Stimulated activated CD8-positive, alpha-beta memory T cell treated with anti-CD3 and anti-CD28 coated beads, Interleukin-4, amount 100 ng/mL, for 1 hour (primary cell): Measurements from ENCODE around the gene HUS1.
"Not testable (repeated sequence)": the region's sequence is repeated elsewhere in the genome, so short reads cannot be mapped to it uniquely, and the experiment has no call there.

Experiments used
- DNase-seq, 2 donors: peaks; one replicate each; pipeline ENCODE4 v3.0.0-alpha.2; 2020; ENCODE audit warnings: low read depth in 2 of 2, low spot score in 1 of 2

HUS1 gene

DNA sequence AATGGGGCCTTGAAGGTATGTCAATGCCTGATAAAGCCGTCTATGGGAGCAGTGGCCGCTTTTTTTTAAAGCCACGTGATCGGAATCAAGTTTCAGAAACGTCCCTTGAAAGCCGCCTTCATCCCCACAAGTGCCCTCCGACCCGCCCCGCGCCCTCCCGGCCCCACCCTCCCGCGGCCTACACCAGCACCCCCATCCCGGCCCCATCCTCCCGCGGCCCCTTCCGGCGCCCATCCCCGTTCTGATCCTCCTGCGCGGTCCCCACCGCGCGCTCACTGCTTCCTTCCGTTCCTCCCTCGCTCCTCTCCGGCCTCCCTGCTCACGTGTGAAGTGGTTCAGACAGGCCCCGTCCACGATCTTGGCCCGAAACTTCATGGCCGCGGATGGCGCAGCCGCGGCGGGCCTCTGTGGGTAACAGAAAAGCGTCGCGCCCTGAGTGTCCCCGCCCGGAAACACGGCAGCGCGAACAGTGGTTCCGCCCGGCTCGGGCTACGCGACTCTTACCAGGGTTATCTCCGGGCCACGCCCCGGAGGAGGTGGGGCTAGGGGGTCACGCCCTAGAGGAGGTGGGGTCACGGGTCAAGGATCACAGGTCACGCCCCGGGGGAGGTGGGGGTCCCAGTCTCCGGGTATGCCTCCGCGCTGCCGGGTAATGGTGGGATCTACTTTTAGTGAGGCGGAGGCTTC, at the start of gene HUS1:
HUS1 (minus strand) TSS at position 471 of the 687 bp plus-strand sequence; CDS start at position 375, 96 bp downstream.
- peak; percentile 75 to 85 for DNase-seq

DNA sequence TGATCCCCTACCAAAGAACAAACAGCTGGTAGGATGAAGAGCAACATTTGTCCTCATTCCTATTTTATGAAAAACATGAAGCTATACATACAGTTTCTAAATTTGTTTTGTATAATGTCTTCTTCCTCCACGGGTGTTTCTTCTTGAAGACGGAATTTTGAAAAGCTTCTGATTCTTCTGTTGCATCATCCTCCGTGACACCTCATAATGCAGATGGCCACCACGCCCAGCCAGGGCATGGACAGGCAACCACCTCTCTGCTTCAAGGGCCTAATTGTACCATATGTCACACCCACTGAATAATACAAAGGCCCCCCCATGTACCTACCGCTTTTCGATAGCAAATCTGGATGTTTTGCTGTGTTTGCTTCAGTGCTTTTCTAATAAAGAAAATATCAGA, 49.5 kb upstream of the HUS1 start, which contains the start of gene SUN3:
SUN3 (minus strand) TSS at position 170 of the 400 bp plus-strand sequence; CDS start at position 1, 169 bp downstream.
- no peak for DNase-seq

DNA sequence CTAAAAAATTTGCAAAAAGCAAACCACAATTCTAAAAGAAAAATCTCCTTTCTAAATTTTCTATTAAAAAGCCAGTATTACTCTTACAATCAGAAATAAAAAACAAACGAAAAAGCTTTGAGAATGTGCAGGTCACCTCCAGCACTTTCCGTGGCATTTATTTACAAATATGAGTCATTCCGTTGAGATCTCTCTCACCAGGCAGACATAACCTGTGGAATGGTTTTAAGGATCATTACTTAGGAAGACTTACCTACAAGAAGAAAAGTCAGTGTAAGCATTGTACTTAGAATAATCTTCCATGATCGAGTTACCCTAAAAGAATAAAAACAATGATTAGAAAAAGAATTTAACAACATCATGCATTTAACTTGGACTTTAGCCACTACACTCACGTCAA, 46.2 kb upstream of the HUS1 start:
- DNase-seq, result no peak

DNA sequence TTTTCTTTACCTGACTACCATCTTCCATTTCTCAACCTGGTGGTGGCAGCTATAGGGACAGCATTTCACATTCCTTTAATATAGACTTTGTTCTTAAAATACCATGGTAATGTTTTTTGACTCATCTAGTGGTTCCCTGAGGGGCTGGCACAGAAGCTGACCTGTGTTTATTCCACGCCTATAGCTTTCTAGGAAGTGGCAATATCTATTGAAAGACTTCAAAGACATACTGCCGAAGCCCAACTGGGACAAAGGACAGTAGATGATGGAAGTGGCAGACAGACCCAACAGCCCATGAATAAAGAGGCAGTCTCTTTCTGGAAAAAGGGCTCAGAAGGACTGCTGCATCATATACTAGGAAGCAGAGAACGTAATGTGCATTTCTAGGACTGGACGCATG, 38.3 kb upstream of the HUS1 start:
- no peak for DNase-seq

DNA sequence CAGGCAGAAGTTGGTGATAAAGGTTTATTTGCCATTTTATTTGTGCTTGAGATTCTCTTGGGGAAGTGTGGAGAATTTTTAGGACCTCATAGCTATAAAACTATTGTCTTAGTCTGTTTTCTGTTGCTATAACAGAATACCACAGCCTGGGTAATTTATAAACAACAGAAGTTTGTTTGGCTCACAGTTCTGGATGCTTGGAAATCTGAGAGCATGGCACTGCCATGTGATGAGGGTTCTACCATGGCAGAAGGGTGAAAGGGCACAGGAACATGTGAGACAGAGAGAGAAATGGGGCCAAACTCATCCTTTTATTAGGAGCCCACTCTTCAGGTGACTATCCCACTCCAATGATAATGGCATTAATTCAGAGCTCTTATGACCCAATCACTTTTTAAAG, 37.2 kb upstream of the HUS1 start:
- no peak for DNase-seq

DNA sequence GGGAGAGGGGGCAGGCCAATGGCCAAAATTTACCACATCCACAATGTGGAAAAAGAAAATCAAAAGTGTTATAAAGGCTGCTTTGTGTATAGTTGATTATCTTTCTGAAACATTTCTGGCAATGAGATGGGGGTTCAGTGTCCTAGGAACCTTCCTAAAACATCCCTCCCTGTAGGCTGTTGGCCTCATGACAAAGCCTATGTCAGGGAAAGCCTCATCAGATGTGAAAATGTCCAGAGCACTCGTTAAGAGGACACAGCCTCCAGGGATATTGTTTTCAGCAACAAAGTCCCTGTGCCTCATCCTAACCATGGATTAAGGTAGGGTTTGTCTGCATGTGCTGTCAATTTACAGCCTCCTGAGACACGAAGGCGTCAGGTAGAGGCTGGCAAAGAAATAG, 32.5 kb upstream of the HUS1 start:
- no peak for DNase-seq

DNA sequence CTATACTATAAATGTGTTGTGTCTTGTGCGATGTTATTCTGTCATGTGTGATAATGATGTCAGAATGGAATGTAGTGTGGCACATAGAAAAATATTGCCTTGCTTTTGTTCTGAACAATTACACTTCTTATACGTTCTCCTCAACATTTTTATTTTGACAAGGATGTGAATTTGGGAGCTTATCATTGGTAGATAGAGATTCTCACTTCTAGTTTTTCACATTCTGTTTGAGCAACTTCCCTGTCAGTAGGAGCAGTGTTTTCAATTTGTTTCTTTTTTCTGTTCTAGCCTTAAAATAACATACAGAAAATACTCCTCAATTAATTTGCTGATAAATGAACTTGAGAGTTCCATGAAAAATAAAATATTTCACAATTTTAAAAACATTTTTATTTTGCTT, 31.9 kb upstream of the HUS1 start:
- no peak for DNase-seq

DNA sequence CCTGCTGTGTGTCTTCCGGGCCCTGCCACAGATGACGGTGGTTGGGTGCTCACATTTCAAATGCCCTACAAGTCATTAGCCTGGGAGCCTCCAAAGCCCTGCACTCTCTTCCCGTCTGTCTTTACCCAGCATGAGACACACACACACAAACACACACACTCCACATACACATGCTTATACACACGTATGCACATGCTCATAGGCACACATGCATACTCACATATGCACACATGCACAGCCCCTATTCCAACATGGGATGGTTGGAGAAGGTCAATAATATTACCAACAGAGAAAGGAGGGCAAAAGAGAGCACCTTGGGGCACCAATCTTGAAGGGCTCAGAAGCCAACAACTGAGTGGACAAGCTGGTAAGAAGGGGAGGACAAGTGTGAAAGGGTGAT, 30.5 kb upstream of the HUS1 start:
- DNase-seq, result no peak

DNA sequence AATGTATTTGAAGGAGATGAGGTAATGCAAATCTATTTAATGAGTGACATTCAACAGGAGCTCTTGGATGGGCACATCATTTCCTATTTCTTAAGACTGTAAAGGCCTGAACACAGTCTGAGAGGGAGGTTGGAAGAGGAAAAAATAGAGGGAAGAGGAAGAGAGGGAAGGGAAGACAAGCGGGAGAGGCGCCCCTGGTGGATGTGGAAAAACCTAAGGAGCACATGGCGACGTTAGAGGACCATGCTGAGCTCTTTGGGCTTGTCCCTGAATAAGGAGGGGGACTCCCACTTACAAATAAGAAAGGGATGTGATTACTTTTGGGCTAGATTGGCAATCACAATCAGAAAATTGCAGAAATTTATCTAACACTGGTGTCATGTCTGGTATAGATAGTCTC, 29.8 kb upstream of the HUS1 start:
- no peak for DNase-seq

DNA sequence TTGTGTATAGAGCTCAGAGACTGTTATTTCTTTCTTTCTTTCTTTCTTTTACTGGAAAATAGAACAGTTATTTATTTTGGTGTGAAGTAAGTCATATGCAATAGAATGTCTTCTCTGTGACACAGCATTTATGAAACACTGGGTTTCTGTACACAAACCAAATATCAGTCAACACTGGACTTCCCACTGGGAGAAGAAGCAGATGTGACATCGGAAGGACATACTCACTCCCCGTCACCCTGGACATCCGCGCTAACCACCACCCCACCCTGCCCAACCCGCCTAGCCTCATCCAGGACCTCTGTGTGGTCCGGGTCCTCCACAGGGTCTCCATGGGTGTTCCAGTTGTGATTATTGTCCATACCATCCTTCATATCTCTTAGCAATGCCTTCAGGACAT, 27.5 kb upstream of the HUS1 start:
- DNase-seq, result no peak

DNA sequence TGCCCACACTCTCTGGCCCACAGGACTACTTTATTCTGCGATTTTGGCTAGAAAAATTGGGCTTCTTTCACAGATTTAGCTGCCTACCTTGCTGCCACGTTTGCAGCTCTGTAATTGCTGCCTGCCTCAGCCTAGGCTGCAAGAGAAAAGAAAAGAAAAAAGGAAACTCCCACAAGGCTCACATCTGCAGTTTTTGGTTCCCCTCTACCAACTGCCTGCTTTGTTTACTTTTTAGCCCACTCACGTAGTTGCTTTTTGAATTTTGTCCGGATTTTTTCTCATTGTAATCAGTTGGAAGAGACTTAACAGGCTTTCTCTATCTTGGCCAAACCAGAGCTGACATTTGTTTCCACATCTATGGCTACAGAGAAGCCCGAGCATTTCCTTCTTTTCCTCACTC, 25.2 kb upstream of the HUS1 start:
- DNase-seq, result no peak

DNA sequence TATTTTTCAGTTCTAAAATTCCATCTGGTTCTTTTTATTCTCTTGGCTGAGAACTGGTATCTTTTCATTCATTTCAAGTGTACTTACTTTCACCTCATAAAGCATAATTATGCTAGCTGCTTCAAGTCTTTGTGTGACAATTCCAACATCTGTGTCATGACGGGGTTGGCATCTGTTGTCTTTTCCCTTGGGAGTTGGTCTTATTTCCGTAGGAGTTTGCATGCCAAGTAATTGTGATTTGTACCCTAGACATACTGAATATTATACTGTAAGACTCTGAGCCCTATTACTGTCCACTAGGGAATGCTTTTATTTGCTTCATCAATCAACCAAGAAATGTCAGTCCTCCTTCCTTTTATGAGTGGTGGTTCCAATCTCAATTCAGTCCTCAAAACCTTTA, 24.6 kb upstream of the HUS1 start:
- no peak for DNase-seq

DNA sequence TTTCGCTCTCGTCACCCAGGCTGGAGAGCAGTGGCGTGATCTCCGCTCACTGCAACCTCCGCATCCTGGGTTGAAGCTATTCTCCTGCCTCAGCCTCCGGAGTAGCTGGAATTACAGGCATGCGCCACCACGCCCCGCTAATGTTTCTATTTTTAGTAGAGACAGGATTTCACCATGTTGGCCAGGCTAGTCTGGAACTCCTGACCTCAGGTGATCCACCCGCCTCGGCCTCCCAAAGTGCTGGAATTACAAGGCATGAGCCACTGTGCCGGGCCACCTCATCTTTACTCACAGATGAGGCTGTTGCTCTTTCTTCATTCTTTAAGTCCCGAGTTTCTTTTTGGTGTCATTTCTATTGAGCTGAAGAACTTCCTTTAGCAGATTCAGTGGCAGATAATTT, 20.7 kb upstream of the HUS1 start:
- not testable (repeated sequence) for DNase-seq

DNA sequence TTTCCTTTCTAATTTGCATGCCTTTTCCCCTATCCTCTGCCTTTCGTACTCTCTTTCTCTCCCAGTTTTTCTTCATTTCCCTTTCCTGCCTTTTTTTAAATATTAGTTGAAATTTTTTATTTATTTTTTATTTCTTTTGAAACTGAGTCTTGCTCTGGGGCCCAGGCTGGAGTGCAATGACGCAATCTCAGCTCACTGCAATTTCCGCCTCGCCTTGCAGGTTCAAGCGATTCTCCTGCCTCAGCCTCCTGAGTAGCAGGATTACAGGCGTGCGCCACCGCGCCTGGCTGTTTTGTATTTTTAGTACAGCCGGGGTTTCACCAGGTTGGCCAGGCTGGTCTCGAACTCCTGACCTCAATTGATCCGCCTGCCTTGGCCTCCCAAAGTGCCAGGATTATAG, 20.0 kb upstream of the HUS1 start:
- DNase-seq, result no peak

DNA sequence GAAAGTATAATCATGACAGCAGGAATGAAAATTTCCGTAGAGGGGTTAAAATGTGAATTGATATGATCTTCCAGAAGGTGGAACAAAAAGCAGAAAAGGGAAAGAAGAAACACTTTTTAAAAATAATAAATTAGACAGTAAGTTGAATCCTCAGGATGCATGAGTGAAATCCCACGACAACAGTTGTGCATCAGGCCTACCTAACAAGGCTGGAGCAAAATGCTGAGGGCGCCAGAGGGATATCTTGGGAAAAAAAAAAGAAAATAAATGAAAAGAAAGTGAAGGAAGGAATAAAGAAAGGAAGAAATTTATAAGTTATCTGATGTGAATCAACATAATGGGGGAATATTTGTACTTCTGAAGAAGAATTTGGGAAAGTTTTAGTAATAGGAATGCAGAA, 13.0 kb upstream of the HUS1 start:
- DNase-seq, result no peak

DNA sequence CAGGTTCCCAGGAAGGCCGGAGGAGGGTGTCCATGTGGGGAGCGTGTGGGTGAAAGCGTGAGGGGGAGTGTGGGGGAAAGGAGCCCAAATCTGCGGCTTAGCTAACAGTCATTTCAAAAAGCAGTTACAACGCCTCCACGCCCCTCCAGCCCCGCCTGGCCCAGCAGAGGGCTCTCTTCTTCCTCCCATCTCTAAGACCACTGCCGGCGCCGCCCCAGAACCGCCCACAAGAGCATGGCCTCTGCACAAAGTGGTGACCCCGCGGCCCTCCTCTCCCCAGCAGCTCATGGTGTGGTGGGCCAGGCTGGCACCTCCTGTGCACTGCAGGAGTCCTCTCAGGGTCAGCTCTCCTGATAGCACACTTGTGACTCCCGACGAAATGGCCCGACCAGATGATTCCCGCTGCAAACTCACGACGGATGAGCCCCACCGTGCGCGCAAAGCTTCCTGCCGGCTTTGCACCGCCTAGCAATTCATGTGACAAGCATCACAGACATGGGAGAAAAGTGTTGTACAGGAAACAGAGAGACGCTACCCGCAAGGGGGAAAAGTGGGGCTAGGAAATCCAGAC, 12.4 kb upstream of the HUS1 start:
- peak; percentile 72 to 76 for DNase-seq

DNA sequence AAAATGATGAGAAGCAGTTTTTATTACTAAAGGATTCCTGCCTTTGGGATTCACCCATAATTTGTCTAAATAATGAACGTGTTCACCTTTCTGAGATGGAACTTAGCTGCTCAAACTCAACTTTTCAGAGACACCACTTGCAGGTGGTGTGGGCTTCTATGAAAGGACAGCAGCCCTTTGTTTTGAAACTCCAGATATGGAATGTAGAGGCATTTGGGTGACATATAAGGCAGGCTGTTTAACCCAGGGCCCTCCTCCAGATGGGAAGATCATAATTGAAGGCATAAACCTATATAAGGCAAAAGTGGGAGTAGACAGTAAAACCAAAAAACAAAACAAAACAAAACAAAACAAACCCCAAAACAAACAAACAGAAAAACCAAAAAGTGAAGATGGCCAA, 11.9 kb upstream of the HUS1 start:
- no peak for DNase-seq

DNA sequence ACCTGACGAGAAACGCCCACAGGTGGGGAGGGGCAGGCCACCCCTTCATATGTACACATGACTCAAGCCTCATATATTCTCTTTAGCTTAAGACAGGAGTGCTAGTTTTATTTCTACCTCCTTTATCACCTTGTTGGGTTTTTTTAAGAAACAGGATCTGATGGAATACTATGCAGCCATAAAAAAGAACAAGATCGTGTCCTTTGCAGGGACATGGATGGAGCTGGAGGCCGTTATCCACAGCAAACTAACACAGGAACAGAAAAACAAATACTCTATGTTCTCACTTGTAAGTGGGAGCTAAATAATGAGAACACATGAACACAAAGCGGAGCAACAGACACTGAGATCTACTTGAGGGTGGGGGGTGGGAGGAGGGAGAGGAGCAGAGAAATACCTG, 11.2 kb upstream of the HUS1 start:
- DNase-seq, result no peak

DNA sequence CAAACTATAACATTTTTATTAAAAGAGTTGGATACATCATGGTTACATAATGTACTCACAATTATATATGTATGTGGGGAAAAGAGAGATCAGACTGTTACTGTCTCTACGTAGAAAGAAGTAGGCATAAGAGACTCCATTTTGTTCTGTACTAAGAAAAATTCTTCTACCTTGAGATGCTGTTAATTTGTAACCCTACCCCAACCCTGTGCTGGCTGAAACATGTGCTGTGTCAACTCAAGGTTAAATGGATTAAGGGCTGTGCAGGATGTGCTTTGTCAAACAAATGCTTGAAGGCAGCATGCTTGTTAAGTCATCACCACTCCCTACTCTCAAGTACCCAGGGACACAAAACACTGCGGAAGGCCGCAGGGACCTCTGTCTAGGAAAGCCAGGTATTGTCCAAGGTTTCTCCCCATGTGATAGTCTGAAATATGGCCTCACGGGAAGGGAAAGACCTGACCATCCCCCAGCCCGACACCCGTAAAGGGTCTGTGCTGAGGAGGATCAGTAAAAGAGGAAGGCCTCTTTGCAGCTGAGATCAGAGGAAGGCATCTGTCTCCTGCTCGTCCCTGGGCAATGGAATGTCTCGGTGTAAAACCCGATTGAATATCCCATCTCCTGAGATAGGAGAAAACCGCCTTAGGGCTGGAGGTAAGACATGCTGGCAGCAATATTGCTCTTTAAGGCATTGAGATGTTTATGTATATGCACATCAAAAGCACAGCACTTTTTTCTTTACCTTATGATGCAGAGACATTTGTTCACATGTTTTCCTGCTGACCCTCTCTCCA, 10.4 kb upstream of the HUS1 start:
- not testable (repeated sequence) for DNase-seq

DNA sequence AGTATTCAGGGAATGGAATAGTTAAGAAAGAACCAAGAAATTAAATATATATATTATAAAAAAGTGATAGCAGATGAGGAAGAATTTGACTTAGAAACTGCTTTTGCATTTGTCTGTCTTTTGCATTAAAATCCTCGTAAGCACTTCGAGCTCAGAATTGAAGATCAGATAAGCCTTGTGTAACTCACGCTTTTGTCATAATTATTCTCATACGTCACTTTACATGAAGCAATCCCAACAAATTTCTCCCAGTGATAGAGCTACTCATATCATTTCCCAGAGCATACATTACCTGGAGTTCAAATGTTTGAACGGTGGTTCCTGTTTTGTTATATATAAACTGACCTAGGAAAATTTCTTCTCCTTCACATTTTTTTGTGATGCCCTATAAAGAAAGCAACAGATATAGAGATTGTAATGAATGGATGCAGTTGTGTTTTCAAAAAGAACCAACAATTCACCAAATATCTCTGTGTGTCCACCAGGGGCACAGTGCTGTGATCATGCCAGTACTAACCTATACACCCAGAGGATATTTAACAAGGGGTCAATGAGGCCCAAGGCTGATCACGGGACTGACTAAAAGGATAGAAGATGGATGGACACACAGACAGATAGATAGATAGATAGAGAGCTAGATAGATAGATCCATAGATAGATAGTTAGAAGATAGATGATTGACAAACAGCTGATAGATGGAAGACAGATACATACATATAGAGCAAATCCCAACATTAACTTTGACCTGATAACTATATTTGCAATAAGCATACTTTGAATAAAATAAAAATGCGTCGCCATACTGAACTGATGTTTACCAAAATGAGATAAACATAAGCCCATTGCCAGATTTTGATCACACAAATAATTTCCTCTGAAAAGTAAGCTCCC, 9.3 kb upstream of the HUS1 start:
- DNase-seq, result no peak

DNA sequence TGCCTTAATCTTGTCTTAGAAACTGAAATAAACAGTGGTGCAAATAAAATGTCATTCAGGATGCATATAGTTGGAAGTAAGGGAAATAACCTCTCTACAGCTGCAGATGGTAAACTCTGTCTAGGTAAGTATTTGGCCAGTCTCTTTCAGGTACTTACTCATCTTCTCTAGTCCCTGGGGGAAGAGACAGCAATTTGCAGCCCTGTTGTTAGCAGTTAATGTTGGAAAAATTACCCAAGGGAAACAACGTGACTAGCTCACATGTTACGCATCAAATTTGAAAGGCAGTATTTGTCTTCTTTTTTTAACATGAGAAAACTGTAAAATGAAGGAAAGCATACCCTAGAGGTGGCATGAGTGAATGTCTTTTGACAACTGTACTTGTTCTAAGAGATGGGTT, 3.2 kb upstream of the HUS1 start:
- no peak for DNase-seq
